T follicular helper cell (primary cell): ENCODE data around the gene GCNT1.
"Not testable (repeated sequence)": the region's sequence is repeated elsewhere in the genome, so short reads cannot be mapped to it uniquely, and the experiment has no call there.

ENCODE experiments used
- DNase-seq: peaks from one replicate; pipeline ENCODE4 v3.0.0-alpha.2; 2020; ENCODE audit warnings: low read depth

GCNT1 gene

GRCh38 chr9:76490249-76490990 lies 31.4 kb downstream of the GCNT1 start:
- no peak for DNase-seq

- DNase-seq = not testable (repeated sequence)
These were observed 32.1 kb downstream of the GCNT1 start for GRCh38 chr9:76491056-76491455.

DNA sequence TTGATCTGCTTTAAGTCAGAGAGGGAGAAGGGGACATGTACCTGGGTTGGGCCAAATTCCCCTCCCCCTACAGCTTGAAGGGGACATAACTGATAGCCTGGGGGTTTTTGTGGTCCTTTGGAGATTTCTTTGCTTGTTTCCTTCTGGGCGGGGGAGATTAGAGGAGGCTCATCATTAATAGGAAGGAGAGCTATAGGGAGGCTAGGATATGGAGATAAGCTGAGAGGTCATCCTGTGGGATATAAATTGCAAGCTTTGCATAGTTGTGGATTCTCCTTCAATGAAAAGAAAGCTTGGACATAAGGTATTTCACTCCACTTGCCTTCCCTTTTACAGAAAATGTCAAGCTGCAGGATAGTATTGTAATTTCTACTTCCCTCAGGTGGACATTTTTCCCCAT lies 34.5 kb downstream of the GCNT1 start:
- DNase-seq = not testable (repeated sequence)

- no peak for DNase-seq
These were observed 41.1 kb downstream of the GCNT1 start for GRCh38 chr9:76500061-76500460.

GRCh38 chr9:76502746-76503145 lies 43.8 kb downstream of the GCNT1 start:
- DNase-seq = no peak

- no peak for DNase-seq
These were observed 51.1 kb downstream of the GCNT1 start for GRCh38 chr9:76510041-76510440.

GRCh38 chr9:76510446-76510845 lies 51.5 kb downstream of the GCNT1 start:
- no peak for DNase-seq

DNA sequence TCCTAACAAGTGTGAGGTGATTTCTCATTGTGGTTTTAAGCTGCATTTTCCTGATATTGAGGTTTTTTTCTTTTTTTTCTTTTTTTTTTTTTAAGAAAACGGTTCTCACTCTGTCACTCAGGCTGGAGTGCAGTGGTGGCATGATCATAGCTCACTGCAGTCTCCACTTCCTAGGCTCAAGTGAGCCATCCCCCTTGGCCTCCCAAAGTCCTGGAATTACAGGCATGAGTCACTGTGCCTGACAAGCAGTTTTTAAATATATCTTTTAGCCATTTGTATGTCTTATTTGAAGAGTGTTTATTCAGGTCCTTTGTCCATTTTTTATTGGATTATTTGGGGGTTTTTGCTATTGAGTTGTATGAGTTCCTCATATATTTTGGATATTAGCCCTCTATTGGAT lies 53.8 kb downstream of the GCNT1 start:
- no peak for DNase-seq

DNA sequence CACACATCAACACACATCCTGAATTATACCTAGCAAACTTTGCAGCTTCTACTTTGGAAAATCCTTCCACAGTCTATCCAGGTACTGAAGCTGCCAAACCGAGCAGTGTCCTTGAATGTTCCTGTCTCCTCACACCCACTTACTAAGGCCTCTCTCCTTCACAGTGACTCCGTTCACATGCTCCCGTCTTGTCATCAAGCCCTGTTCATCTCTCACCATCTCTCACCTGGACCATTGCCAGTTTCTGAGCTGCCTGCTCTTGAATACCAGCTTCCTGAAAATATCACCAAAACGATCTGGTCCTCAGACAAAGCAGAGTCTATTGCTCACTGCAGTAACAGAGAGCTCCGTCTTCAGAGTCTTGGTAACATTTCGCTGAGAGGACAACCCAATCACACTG lies 57.4 kb downstream of the GCNT1 start:
- DNase-seq = no peak

DNA sequence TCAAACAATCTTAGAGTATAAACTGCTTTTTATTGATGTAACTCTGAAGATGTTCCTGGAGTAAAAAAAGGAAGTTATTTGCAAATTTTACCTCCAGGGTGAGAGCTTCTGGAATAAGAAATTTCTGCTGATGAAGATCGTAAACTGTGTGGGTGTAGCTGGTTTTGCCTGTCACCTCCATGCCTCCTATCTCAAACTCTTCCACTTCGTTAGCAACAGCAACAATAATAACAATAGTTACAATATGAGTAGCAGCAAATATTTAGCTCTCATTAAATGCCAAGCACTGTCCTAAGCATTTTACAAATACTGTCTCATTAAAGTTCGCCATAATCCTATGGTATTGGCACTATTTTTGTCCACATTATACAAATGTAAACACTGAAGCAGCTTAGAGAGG lies 57.9 kb downstream of the GCNT1 start:
- no peak for DNase-seq

GRCh38 chr9:76519075-76519835 lies 60.3 kb downstream of the GCNT1 start:
- no peak for DNase-seq

- no peak for DNase-seq
These were observed 62.3 kb downstream of the GCNT1 start for GRCh38 chr9:76521244-76521681.

DNA sequence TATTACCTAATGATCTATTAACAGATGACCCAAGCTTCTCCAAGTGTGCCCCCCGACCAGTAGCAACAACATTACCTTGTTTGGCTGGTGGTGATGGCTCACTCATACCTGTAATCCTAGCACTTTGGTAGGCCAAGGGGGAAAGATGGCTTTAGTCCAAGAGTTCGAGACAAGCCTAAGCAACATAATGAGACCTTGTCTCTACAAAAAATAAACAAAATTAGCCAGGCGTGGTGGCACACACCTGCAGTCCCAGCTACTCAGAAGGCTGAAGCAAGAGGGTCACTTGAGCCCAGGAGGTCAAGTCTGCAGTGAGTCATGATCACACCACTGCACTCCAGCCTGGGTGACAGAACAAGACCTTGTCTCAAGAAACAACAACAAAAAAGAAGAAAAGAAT lies 62.9 kb downstream of the GCNT1 start:
- DNase-seq = no peak

DNA sequence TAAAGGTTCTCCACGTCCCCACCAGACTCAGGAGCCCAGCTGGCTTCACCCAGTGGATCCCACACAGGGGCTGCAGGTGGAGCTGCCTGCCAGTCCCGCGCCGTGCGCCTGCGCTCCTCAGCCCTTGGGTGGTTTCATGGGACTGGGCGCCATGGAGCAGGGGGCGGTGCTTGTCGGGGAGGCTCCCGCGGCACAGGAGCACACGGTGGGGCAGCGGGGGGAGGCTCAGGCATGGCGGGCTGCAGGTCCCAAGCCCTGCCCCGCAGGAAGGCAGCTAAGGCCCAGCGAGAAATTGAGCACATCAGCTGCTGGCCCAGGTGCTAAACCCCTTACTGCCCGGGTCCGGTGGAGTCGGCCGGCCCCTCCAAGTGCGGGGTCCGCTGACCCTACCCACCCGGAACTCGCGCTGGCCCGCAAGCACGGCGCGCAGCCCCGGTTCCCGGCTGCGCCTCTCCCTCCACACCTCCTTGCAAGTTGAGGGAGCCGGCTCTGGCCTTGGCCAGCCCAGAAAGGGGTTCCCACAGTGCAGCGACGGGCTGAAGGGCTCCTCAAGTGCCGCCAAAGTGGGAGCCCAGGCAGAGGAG lies 64.7 kb downstream of the GCNT1 start:
- DNase-seq = not testable (repeated sequence)

- DNase-seq = no peak
These were observed 66.2 kb downstream of the GCNT1 start for GRCh38 chr9:76525196-76525595.

DNA sequence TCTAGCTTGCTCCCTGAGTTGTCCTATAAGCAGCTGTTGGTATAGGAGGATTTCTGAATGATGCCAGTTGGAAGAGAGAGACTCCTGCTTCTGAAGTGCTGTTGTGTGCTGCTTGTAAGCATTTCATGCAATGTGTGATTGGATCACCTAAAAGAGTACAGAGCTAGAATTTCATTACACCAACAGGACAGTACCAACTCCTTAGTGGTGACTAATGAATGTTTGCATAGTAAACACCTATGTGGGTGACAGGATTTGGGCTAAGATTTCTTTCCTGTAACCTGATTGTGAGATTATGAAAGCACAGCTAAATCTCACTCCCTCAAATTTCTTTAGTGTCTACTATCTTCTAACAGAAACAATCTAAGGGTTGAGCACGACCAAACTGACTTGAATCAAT lies 67.0 kb downstream of the GCNT1 start:
- no peak for DNase-seq

GRCh38 chr9:76528056-76528455 lies 69.1 kb downstream of the GCNT1 start:
- no peak for DNase-seq

DNA sequence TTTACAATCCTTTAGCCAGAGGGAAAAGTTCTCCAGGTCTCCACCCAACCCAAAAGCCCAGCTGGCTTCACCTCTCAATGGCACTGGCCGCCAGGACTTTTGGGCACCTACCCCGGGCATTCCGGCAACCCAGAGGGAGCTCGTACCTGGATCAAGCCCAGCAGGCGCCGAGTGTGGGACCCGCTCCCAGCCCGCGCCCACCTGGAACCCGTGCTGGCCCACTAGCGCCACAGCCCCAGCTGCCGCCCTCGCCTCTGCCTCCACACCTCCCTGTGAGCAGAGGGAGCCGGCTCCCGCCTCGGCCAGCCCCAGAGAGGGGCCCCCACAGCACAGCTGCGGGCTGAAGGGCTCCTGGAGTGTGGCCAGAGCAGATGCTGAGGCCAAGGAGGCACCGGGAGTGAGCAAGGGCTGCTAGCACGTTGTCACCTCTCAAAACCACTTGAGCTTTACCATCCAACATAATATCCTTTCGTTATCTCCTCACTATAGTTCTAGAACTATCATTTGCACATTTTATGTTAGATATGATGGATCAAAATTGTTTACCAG lies 69.7 kb downstream of the GCNT1 start:
- DNase-seq = no peak

- DNase-seq = no peak
These were observed 70.7 kb downstream of the GCNT1 start for GRCh38 chr9:76529653-76530052.

- no peak for DNase-seq
These were observed 71.6 kb downstream of the GCNT1 start for GRCh38 chr9:76530458-76531110.

DNA sequence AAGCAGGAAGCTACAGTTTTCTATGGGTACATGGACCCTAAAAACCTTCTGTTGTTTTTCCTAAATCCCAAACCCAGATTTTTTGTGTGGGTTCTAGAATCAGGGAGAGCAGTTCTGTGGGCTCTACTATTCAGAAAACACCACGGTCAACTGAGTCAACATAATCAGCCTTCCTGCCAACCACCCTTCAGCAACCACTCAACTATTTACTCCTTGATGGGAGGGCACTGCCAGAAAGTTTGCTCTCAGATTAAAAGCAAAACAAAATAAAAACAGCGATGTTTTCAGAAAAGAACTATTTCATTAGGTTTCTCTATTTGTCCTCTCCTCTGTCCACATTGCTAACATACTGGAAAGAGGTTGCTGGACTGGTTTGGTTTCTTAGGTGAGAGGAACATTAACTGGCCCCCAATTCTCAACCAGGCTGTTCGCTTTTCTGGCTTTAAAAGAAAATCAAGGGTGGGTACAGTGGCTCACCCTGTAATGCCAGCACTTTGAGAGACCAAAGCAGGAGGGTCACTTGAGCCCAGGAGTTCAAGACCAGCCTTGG lies 72.3 kb downstream of the GCNT1 start:
- DNase-seq = no peak

DNA sequence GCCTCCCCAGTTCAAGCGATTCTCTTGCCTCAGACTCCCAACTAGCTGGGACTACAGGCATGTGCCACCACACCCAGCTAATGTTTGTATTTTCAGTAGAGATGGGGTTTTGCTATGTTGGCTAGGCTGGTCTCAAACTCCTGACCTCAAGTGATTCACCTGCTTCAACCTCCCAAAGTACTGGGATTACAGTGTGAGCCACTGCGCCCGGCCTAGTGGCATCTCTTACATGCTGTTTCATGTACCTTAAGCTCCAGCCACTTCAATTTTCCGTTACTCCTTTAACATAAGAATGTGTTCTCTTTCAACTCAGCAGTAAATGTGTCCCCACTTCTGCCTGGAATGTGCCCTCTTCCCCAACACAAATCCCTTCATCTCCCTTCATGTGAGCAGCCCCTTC lies 73.9 kb downstream of the GCNT1 start:
- DNase-seq = not testable (repeated sequence)
